ENCODE measurements around the gene IST1. TPM values are rescaled to one million over a fixed set of nuclear protein-coding genes. Genes with fewer than 3 reads are reported as not detected.

The IST1 gene
- total RNA-seq, 1 donor from 2014 or later: 116 TPM

- Histone ChIP-seq H3K4me3 (no peak overlapping the region), H3K27me3 (no peaks in the 10 kb centered on the region), H3K9me3 (no peaks in the 10 kb centered on the region), H3K4me1 (peaks cover 0 to 3% of the 10 kb centered on the region in 2 donors), H3K27ac (no peak overlapping the region), H3K36me3 (peaks cover 35 to 56% of the 10 kb centered on the region in 2 donors)
- TF ChIP-seq, protein P1, sequence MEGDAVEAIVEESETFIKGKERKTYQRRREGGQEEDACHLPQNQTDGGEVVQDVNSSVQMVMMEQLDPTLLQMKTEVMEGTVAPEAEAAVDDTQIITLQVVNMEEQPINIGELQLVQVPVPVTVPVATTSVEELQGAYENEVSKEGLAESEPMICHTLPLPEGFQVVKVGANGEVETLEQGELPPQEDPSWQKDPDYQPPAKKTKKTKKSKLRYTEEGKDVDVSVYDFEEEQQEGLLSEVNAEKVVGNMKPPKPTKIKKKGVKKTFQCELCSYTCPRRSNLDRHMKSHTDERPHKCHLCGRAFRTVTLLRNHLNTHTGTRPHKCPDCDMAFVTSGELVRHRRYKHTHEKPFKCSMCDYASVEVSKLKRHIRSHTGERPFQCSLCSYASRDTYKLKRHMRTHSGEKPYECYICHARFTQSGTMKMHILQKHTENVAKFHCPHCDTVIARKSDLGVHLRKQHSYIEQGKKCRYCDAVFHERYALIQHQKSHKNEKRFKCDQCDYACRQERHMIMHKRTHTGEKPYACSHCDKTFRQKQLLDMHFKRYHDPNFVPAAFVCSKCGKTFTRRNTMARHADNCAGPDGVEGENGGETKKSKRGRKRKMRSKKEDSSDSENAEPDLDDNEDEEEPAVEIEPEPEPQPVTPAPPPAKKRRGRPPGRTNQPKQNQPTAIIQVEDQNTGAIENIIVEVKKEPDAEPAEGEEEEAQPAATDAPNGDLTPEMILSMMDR (IDR thresholded peaks at IDR 0.05): no peak
- intact Hi-C loops (cut with DNase I): no loop called here
- no peak for DNase-seq (ENCODE audit: low spot score in 2 of 2)
Measured at GRCh38 chr16:71851746-71852145, 43.6 kb upstream of the IST1 start.

DNA sequence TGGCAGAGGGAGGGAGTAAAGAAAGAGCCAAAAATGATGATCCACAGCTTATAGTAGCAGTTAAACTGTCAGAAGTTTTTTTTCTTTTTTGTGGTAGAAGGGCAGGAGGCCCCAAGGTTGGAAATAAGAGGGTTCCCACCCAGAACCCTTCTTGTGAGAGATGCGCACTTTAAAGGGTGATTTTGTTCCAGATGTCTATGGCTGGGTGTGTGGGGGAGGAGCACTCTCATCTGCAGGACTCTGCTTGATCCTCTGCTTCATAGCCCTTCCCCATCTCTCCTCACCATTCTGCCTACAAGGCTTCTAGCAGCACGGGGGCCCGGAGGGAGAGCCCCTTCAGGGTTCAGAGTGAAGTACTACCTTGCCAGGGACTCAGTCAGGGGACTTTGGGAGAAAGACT, 43.2 kb upstream of the IST1 start:
- intact Hi-C loops (cut with DNase I): no loop called here
- Histone ChIP-seq H3K4me3 (no peak overlapping the region), H3K4me1 (peaks cover 0 to 3% of the 10 kb centered on the region in 2 donors), H3K27ac (no peak overlapping the region), H3K9me3 (no peaks in the 10 kb centered on the region), H3K36me3 (peaks cover 35 to 56% of the 10 kb centered on the region in 2 donors), H3K27me3 (no peaks in the 10 kb centered on the region)
- DNase-seq (ENCODE audit: low spot score in 2 of 2): no peak
- TF ChIP-seq, protein P1 (IDR thresholded peaks at IDR 0.05): no peak

DNA sequence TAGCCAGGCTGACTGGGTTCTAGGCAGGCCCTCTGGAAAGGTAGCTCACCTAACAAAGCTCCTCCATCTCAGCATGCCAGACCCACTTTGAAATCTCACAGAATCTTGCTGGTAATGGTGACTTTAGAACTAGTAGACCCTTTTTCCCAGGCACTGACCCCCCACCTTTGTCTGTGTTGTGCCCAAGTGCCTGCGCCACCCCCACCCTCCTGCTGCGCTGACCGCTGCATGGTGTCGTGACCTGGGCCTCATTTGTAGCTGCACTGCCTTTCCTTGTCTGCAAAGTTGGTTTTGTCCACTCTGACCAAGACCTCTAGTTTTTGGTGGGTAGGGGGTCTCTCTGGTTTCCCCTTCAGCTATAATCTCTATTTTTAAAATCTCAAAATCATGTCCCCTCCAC, 42.8 kb upstream of the IST1 start:
- Histone ChIP-seq H3K4me1 (no peaks in the 10 kb centered on the region), H3K9me3 (no peaks in the 10 kb centered on the region), H3K4me3 (no peak overlapping the region), H3K36me3 (peaks cover 35 to 56% of the 10 kb centered on the region in 2 donors), H3K27ac (no peak overlapping the region), H3K27me3 (no peaks in the 10 kb centered on the region)
- DNase-seq (ENCODE audit: low spot score in 2 of 2): no peak
- intact Hi-C loops (cut with DNase I): no loop called here
- TF ChIP-seq, protein P1 (IDR thresholded peaks at IDR 0.05): no peak

GRCh38 chr16:71853413-71853812, 41.9 kb upstream of the IST1 start:
- Histone ChIP-seq H3K36me3 (peaks cover 35 to 52% of the 10 kb centered on the region in 2 donors), H3K27me3 (no peaks in the 10 kb centered on the region), H3K4me3 (no peak overlapping the region), H3K27ac (no peak overlapping the region), H3K4me1 (no peaks in the 10 kb centered on the region), H3K9me3 (no peaks in the 10 kb centered on the region)
- DNase-seq (ENCODE audit: low spot score in 2 of 2): no peak
- intact Hi-C loops (cut with DNase I): no loop called here
- TF ChIP-seq, protein P1 (IDR thresholded peaks at IDR 0.05): no peak

GRCh38 chr16:71854369-71854948, 40.9 kb upstream of the IST1 start:
- TF ChIP-seq, protein P1 (IDR thresholded peaks at IDR 0.05): no peak
- no peak overlapping the region for H3K27ac ChIP-seq
- H3K4me1 ChIP-seq: no peaks in the 10 kb centered on the region
- no peaks in the 10 kb centered on the region for H3K9me3 ChIP-seq
- intact Hi-C loops (cut with DNase I): no loop called here
- H3K4me3 ChIP-seq: no peak overlapping the region
- H3K27me3 ChIP-seq: no peaks in the 10 kb centered on the region
- H3K36me3 ChIP-seq: peaks cover 27 to 42% of the 10 kb centered on the region in 2 donors
- no peak for DNase-seq (ENCODE audit: low spot score in 2 of 2)

All from ascending aorta (tissue), 2 donors.